ENCODE data around the gene PHF21A. TPM values are rescaled to one million over a fixed set of nuclear protein-coding genes. Genes with fewer than 3 reads are reported as not detected.

The PHF21A gene
- total and polyA plus RNA-seq, 2 of the 8 experiments (the other 6 are each of a cell fraction or from before 2014, with no cell fraction given) = 17.6 to 40.3 TPM

GRCh38 chr11:46065681-46066080 lies 55.6 kb downstream of the PHF21A start:
- H3K27ac ChIP-seq (ENCODE audit: low read depth, low read length) = no peak overlapping the region
- CTCF ChIA-PET (ENCODE audit: partially characterized antibody) = interaction anchor here (0.6 to 3.6 kb wide), 11 partner anchors 11 to 173 kb away, joined by 3 to 13 read pairs (median 3); no protein-coding TSS in a partner anchor
- no peaks in the 10 kb centered on the region for H3K27me3 ChIP-seq (replicated peaks in 1 of 4; ENCODE audit: control insufficient read depth in 3 of 4, extremely low read depth in 1 of 4, insufficient read depth in 3 of 4, low read length in 3 of 4)
- H3K79me1 ChIP-seq (ENCODE audit: low read depth, low read length) = no peaks in the 10 kb centered on the region
- H3K36me3 ChIP-seq (ENCODE audit: control insufficient read depth in 2 of 4, insufficient read depth in 4 of 4, low read length in 3 of 4) = peaks cover 0 to under 1% (median 0%) of the 10 kb centered on the region in 4 experiments; a peak in 1 of 8 replicates
- H2BK15ac ChIP-seq (ENCODE audit: low read length) = no peak overlapping the region
- H3K79me2 ChIP-seq (ENCODE audit: control insufficient read depth in 1 of 2, insufficient read depth in 2 of 2, low read length in 2 of 2) = no peaks in the 10 kb centered on the region
- no peak overlapping the region; the same call in 1 of the 2 replicates for H2BK12ac ChIP-seq (ENCODE audit: low read depth, low read length)
- no peak overlapping the region for H2BK120ac ChIP-seq (replicated peaks; ENCODE audit: low read depth, low read length)
- FAIRE-seq = no peak
- H3K14ac ChIP-seq (ENCODE audit: insufficient read length) = no peak overlapping the region
- no peak overlapping the region for H4K8ac ChIP-seq (ENCODE audit: extremely low read depth, insufficient read depth, low read length)
- DNase-seq (ENCODE audit: low read depth in 1 of 2, low spot score in 2 of 2) = no peak
- H4K20me1 ChIP-seq (replicated peaks in 1 of 2; ENCODE audit: control insufficient read depth in 1 of 2, insufficient read depth in 2 of 2, low read length in 2 of 2) = no peaks in the 10 kb centered on the region
- H3K9ac ChIP-seq (replicated peaks in 1 of 4; ENCODE audit: extremely low read depth in 1 of 4, low read depth in 3 of 4, low read length in 3 of 4) = no peak overlapping the region
- no peak overlapping the region for H3K56ac ChIP-seq (replicated peaks; ENCODE audit: insufficient read length, low read depth, low read length)
- no peak overlapping the region for H3K4me2 ChIP-seq (ENCODE audit: insufficient read depth in 1 of 2, low read depth in 2 of 2, low read length in 2 of 2)
- no peak overlapping the region for H4K5ac ChIP-seq (ENCODE audit: insufficient read length, low read depth, low read length)
- H3K23me2 ChIP-seq (ENCODE audit: low read depth, low read length) = no peaks in the 10 kb centered on the region
- H2AFZ ChIP-seq (ENCODE audit: low read length) = no peak overlapping the region
- no peak overlapping the region for H3K18ac ChIP-seq (ENCODE audit: extremely low read depth, low read length)
- H2BK5ac ChIP-seq (ENCODE audit: low read depth, low read length) = no peak overlapping the region
- no peak overlapping the region for H3K23ac ChIP-seq (ENCODE audit: insufficient read length)
- H3K4ac ChIP-seq (replicated peaks; ENCODE audit: insufficient read length, low read depth, low read length) = no peak overlapping the region
- peaks cover 0 to 8% (median 3%) of the 10 kb centered on the region in 4 experiments; a peak in 3 of 7 replicates for H3K4me1 ChIP-seq (replicated peaks in 1 of 4; ENCODE audit: control insufficient read depth in 3 of 4, insufficient read depth in 4 of 4, low read length in 3 of 4)
- H2AK5ac ChIP-seq (ENCODE audit: low read depth, low read length) = no peak overlapping the region
- 86% methylated on average over 3 of the region's 3 CpGs; no CpG with 5 or more reads in 1 of the 2 experiments for WGBS, 2 experiments (ENCODE audit: extremely low coverage in 1 of 2, insufficient coverage in 1 of 2, insufficient read length in 1 of 2, insufficient replicate concordance in 2 of 2, low coverage in 1 of 2, low lambda C conversion rate in 2 of 2, missing lambda C conversion rate in 1 of 2)
- no peaks in the 10 kb centered on the region for H3K9me3 ChIP-seq (ENCODE audit: insufficient read depth in 2 of 2, low read depth in 1 of 2, low read length in 1 of 2)
- POLR2A ChIA-PET (ENCODE audit: partially characterized antibody) = interaction anchor here (0.8 to 1.3 kb wide), 4 partner anchors 13 to 45 kb away, joined by 3 to 4 read pairs (median 4); no protein-coding TSS in a partner anchor
- H4K91ac ChIP-seq (replicated peaks; ENCODE audit: insufficient read length, low read length) = no peak overlapping the region
- no peak overlapping the region for H2BK20ac ChIP-seq (ENCODE audit: low read length)
- no peak overlapping the region for H3K4me3 ChIP-seq (ENCODE audit: extremely low read depth in 1 of 4, insufficient read depth in 2 of 4, low read depth in 3 of 4, low read length in 4 of 4)
- TF ChIP-seq SUZ12 (IDR thresholded peaks at IDR 0.05; ENCODE audit: low read length) = no peak
- TF ChIP-seq MAX (IDR thresholded peaks at IDR 0.05) = no peak
- no peak for TF ChIP-seq EP300 (IDR thresholded peaks at IDR 0.05; ENCODE audit: borderline replicate concordance in 1 of 2, low read depth in 2 of 2, low read length in 2 of 2)
- no peak for TF ChIP-seq CHD2 (IDR thresholded peaks at IDR 0.05; ENCODE audit: low read length)
- TF ChIP-seq RBBP5 (IDR thresholded peaks at IDR 0.05; ENCODE audit: borderline replicate concordance, low read depth, low read length) = no peak
- no peak for TF ChIP-seq SIRT6 (IDR thresholded peaks at IDR 0.05; ENCODE audit: low read length)
- no peak for TF ChIP-seq RFX5 (IDR thresholded peaks at IDR 0.05; ENCODE audit: borderline replicate concordance, low read depth, low read length)
- no peak for TF ChIP-seq GABPA (IDR thresholded peaks at IDR 0.05; ENCODE audit: borderline replicate concordance, insufficient read depth, low read length)
- TF ChIP-seq CBX8 (IDR thresholded peaks at IDR 0.05; ENCODE audit: borderline replicate concordance, low read depth, low read length) = no peak
- no peak for TF ChIP-seq CBX5 (IDR thresholded peaks at IDR 0.05; ENCODE audit: low read depth, low read length)
- TF ChIP-seq ZNF274 (IDR thresholded peaks at IDR 0.05; ENCODE audit: borderline replicate concordance, extremely low read depth, low read length) = no peak
- TF ChIP-seq SRF (IDR thresholded peaks at IDR 0.05; ENCODE audit: low read depth, low read length) = no peak
- no peak for TF ChIP-seq CTBP2 (IDR thresholded peaks at IDR 0.05; ENCODE audit: borderline replicate concordance, insufficient read depth, insufficient read length, low read length)
- no peak for TF ChIP-seq EGR1 (IDR thresholded peaks at IDR 0.05; ENCODE audit: borderline replicate concordance, low read depth, low read length)
